Ishikawa (cell line): ENCODE results near the gene IPCEF1.

ENCODE experiments used
- CREB1 ChIP-seq: IDR thresholded peaks from 2 replicates; pipeline ENCODE4 v1.6.1; 2012; ENCODE audit warnings: low read depth
- EGR1 ChIP-seq: IDR thresholded peaks from 2 replicates; pipeline ENCODE4 v1.6.1; 2012
- FOXM1 ChIP-seq: IDR thresholded peaks from 2 replicates; pipeline ENCODE4 v1.6.1; 2012; ENCODE audit warnings: low read depth, borderline replicate concordance
- REST ChIP-seq: IDR thresholded peaks from 2 replicates; pipeline ENCODE4 v1.6.1; 2012; ENCODE audit warnings: low read depth, mild to moderate bottlenecking
- TAF1 ChIP-seq: IDR thresholded peaks from 2 replicates; pipeline ENCODE4 v1.6.1; 2012; ENCODE audit warnings: low read depth, mild to moderate bottlenecking
- TCF12 ChIP-seq: IDR thresholded peaks from 2 replicates; pipeline ENCODE4 v1.6.1; 2012; ENCODE audit warnings: low read depth
- TEAD4 ChIP-seq: IDR thresholded peaks from 2 replicates; pipeline ENCODE4 v1.6.1; 2012

- TF ChIP-seq TEAD4 (no peak), FOXM1 (no peak), TCF12 (no peak), EGR1 (no peak), TAF1 (no peak), CREB1 (no peak), REST (no peak)
These were observed 24.9 kb upstream of the IPCEF1 start for GRCh38 chr6:154381548-154381947.
